HT1080 (cell line): ENCODE results near the gene IFFO2. TPM values are rescaled to one million over a fixed set of nuclear protein-coding genes. Genes with fewer than 3 reads are reported as not detected.

Experiments used
- DNase-seq: peaks from one replicate; pipeline ENCODE4 v3.0.0-alpha.2; 2015; ENCODE audit warnings: low read depth
- total RNA-seq: library from RNA; depleted of rRNA; stranded (reverse); fragments of >200 nt; shearing (Covaris generic); gene quantifications from 2 replicates; pipeline ENCODE4 v1.2.3, GENCODE V29; 2014

Gene IFFO2
- total RNA-seq, 1 experiment from 2014 or later = 34.6 TPM

- DNase-seq = no peak
Measured at GRCh38 chr1:18972991-18973390, 16.5 kb upstream of the IFFO2 start.

DNA sequence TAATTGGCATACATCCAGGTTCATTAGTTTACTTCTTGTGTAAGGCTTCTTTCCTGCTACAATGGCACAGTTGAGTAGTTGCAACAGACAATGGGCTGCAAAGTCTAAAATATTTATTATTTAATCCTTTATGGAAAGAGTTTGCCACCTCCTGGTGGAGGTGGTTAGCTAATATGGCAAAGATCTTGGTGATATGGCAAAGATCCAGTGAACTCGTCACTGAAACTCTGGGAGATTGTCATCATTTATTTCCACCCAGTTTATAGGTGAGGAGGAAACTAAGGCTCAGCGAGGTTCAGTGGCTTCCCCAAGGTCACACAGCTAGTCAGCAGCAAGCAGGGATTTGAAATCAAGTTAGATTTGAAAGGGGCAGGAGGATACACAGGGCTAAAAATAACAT lies 16.1 kb upstream of the IFFO2 start:
- DNase-seq = peak; percentile 49

GRCh38 chr1:18970762-18971161 lies 14.3 kb upstream of the IFFO2 start:
- no peak for DNase-seq

DNA sequence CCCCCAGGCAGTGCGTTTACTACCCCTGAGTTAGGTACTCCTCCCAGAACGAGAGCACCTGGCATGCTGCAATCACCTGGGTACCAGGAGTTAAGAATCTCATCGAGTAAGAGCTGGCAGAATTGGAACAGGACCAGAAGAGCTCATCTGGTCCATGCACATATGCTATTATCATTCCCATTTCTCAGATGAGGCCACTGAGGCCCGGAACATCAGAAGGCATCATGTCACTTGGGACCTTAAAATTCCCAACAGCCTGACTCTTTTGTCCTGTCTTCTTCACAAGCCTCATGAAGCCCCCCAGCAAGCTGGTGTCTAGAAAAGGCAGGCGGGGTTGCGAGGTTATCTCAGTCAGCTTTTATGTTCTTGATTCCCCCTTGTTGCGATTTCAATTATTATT lies 13.9 kb upstream of the IFFO2 start:
- DNase-seq = no peak

- DNase-seq = no peak
Measured at GRCh38 chr1:18967066-18967690, 10.7 kb upstream of the IFFO2 start.

DNA sequence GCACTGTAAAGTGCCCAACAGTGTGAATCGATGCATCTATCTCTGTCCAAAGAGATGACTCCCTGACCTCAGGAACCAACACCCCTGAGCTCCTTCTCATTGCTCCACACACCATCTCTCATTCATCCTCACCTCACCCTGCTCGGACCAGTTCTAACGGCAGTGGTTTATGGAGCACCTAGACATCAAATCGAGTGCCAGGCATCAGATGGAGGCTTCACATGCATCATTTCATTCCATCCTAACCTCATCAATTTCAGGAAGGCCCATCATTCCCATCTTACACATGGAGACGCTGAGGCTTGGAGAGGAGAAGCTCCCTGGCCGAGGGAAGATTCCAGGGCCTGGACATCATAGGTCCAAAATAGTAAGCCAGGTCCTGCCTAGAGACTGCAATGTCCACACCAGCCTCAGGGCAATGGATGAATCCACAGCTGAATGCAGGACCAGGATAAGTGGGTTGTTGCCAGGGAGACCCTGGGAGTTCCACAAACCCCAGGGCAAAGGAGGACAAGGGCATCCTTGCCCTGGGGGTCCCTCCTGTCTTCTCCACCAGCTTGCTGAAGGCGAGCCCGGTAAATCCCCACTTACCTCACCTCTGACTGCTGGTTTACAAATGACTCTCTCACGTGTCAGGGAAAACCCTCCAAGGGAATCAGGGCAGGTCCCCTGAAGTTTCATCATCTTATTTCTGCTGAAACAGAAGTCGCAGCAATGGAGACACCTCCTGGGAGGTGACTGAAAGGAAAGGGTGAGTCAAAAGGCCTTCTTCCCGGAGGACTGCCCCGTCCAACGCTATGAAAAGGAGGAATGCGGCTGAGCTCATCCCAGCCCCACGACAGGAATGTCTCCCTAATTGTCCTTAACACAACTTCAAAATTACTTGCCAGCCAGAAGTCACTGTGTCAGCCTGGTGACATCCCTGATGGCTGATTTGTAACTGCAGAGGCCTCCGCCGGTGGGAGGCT lies 9.0 kb upstream of the IFFO2 start:
- DNase-seq = peak; percentile 69

- DNase-seq = no peak
Measured at GRCh38 chr1:18963968-18964367, 7.5 kb upstream of the IFFO2 start.

- DNase-seq = no peak
Measured at GRCh38 chr1:18962855-18963737, 6.6 kb upstream of the IFFO2 start.

GRCh38 chr1:18962121-18962721 lies 5.7 kb upstream of the IFFO2 start:
- no peak for DNase-seq

DNA sequence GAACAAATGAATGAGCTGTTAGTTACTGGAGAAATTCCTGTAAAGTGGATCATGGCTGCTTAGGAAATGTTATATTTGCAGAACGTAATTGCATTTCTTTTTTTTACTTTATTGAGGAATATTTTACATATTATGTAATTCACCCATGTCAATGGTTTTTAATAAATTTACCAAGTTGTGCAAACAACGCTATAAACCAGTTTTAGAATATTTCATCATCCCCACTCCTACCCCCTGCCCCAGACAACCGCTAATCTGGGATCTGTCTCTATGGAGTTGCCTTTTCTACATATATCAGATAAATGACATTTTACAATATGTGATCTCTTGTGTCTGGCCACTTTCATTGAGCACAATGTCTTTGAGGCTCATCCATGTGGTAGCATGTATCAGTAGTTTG lies 4.3 kb upstream of the IFFO2 start:
- no peak for DNase-seq

GRCh38 chr1:18960409-18960808 lies 3.9 kb upstream of the IFFO2 start:
- DNase-seq = no peak

DNA sequence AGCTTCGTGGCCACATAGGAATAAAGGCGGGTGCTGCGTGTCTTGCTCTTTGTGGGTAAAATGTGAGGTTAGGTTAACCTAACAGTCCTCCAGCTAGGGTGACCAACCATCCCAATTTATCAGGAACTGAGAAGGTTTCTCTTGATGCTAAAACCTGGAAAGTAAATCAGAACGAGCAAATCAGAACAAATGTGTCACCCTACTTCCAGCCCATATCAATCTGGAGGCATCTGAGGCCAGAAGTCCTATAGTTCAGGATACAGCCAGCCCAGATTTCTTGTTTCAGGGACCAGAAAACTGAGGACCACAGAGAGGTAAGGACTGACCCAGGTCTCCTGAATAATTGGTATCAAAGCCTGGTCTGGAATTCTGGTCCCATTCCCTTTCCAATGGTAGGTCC lies 3.1 kb upstream of the IFFO2 start:
- DNase-seq = no peak

- DNase-seq = no peak
Measured at GRCh38 chr1:18957532-18958300, 1.2 kb upstream of the IFFO2 start.

GRCh38 chr1:18957136-18957521 lies 653 bp upstream of the IFFO2 start:
- DNase-seq = no peak

DNA sequence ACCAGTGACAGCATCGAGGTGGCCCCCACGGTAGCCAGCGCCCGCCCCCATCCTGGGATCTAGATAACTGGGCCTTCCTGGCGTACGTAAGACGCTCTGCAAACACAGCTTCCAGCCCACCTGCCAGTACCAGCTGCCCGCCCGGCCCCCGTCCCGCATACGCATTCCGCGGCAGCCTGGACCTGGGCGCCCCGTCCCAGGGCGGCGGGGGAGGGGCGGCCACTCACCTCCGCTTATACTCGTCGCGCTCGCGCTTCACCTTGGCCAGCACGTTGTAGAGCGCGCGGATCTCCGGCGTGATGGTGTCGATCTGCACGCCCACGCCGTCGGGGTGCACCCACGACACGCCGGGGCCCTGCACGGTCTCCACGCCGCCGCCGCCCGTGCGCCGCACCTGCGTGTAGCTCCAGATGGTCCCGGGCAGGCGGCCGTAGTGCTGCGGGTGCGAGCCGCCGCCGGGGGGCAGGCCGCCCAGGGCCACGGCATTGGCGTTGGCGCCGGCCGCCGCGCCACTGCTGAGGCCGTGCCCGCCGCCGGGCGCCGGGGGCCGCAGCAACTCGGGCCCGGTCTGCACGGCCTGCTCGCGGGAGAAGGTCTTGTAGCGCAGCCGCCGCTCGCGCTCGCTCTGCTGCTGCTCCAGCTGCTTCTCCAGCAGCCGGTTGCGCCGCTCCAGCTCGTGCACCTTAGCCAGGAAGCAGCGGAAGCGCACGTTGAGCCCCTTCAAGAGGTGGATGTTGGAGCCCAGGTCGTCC lies 859 bp downstream of the IFFO2 start:
- no peak for DNase-seq

- DNase-seq = no peak
Measured at GRCh38 chr1:18955131-18955440, 1.4 kb downstream of the IFFO2 start.

- no peak for DNase-seq
Measured at GRCh38 chr1:18954270-18955071, 2.0 kb downstream of the IFFO2 start.

GRCh38 chr1:18953731-18954231 lies 2.7 kb downstream of the IFFO2 start:
- no peak for DNase-seq

DNA sequence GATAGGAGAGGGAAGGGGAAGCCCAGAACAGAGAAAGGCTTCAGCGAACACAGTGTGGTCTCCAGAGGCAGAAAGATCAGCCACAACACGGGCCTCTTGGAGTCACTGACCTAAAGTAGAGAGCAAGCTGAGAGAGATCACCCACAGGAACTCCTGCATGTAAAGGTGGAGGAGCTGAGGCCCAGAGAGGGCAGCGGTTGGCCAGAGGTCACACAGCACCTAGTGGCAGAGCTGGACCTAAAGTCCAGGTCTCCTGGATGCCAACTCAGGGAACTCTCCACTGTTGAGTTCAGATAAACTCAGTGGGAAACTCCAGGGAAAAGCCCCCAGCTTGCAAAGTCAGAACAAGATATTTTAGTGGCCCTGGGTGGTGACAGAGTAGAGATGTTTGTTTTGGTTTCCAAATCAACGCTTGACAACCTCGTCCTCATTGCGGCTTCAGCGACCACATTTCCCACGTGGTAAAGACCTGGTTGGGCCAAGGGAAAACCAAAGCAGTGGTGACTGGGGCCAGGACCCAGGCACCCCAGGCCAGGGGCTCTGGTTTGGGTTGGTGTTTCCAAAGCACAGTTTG lies 4.6 kb downstream of the IFFO2 start:
- no peak for DNase-seq
